OCI-LY1 (cell line): ENCODE measurements around the gene OR52E8.

ENCODE experiments used
- CTCF ChIP-seq: fragments of 200-600 bp; sonication (generic), shearing (Covaris generic); IDR thresholded peaks from 2 replicates; pipeline ENCODE4 v1.5.1; 2017; ENCODE audit warnings: mild to moderate bottlenecking, antibody characterized with exemption, low read length, moderate library complexity, mixed read lengths
- EZH2 ChIP-seq: fragments of 200-600 bp; sonication (generic), shearing (Covaris generic); IDR thresholded peaks from 2 replicates; pipeline ENCODE4 v1.8.0; 2017; ENCODE audit warnings: borderline replicate concordance, mixed run types, mild to moderate bottlenecking, antibody characterized with exemption, low read length, moderate library complexity, mixed read lengths

GRCh38 chr11:5833446-5833845, 24.0 kb downstream of the OR52E8 start:
- no peak for TF ChIP-seq CTCF
- no peak for TF ChIP-seq EZH2
